Neural cell (in vitro differentiated cells): ENCODE results near the gene A4GALT. TPM values are rescaled to one million over a fixed set of nuclear protein-coding genes. Genes with fewer than 3 reads are reported as not detected.

Source experiments
- H2AFZ ChIP-seq: fragments of 200-600, 300-800 bp; sonication (generic), shearing (Covaris generic); 2 replicates; pipeline ENCODE4 v1.6.0; 2014; ENCODE audit warnings: low read depth, mild to moderate bottlenecking, antibody characterized with exemption, low read length, moderate library complexity
- H3F3A ChIP-seq: fragments of 200-600 bp; shearing (Covaris generic); 2 replicates; pipeline ENCODE4 v1.6.1; 2016; ENCODE audit warnings: mild to moderate bottlenecking, moderate library complexity, mixed read lengths, antibody characterized with exemption, low read length; ENCODE audit not compliant: insufficient read depth, poor library complexity, severe bottlenecking
- H3K27ac ChIP-seq: fragments of 200-600, 300-800 bp; sonication (generic), shearing (Covaris generic); 2 replicates; pipeline ENCODE4 v1.5.1; 2014; ENCODE audit warnings: mild to moderate bottlenecking, low read length, moderate library complexity
- H3K27me3 ChIP-seq: fragments of 300-800, 200-600 bp; sonication (generic), shearing (Covaris generic); 2 replicates; pipeline ENCODE4 v1.6.0; 2014; ENCODE audit warnings: mild to moderate bottlenecking, low read depth, low read length, moderate library complexity; ENCODE audit not compliant: insufficient read depth
- H3K36me3 ChIP-seq: fragments of 300-800, 200-600 bp; sonication (generic), shearing (Covaris generic); 2 replicates; pipeline ENCODE4 v1.5.1; 2014; ENCODE audit warnings: mild to moderate bottlenecking, antibody characterized with exemption, low read length, moderate library complexity; ENCODE audit not compliant: insufficient read depth
- H3K4me2 ChIP-seq: fragments of 300-800, 200-600 bp; sonication (generic), shearing (Covaris generic); 2 replicates; pipeline ENCODE4 v1.6.0; 2014; ENCODE audit warnings: mild to moderate bottlenecking, low read length
- H3K4me3 ChIP-seq: fragments of 300-800, 200-600 bp; sonication (generic), shearing (Covaris generic); 2 replicates; pipeline ENCODE4 v1.5.1; 2014; ENCODE audit warnings: mild to moderate bottlenecking, low read length, moderate library complexity
- H3K79me2 ChIP-seq: fragments of 200-600 bp; shearing (Covaris generic); replicated peaks from 2 replicates; pipeline ENCODE4 v1.6.0; 2014; ENCODE audit warnings: mild to moderate bottlenecking, low read length, moderate library complexity; ENCODE audit not compliant: insufficient read depth
- H3K9ac ChIP-seq: fragments of 300-800, 200-600 bp; sonication (generic), shearing (Covaris generic); 2 replicates; pipeline ENCODE4 v1.6.1; 2016; ENCODE audit warnings: mild to moderate bottlenecking, low read length, mixed read lengths
- H3K9me2 ChIP-seq: fragments of 200-600 bp; shearing (Covaris generic); 2 replicates; pipeline ENCODE4 v1.6.1; 2016; ENCODE audit warnings: mild to moderate bottlenecking, low read length, mixed read lengths; ENCODE audit not compliant: insufficient read depth
- H3K9me3 ChIP-seq: fragments of 200-600, 300-800 bp; sonication (generic), shearing (Covaris generic); 2 replicates; pipeline ENCODE4 v1.6.1; 2016; ENCODE audit warnings: mild to moderate bottlenecking, mixed run types, low read length, moderate library complexity, mixed read lengths
- H4K20me1 ChIP-seq: fragments of 200-600 bp; shearing (Covaris generic); 2 replicates; pipeline ENCODE4 v1.6.1; 2016; ENCODE audit warnings: mild to moderate bottlenecking, mixed run types; ENCODE audit not compliant: insufficient read depth
- CTCF ChIP-seq: fragments of 450-650 bp; IDR thresholded peaks from 2 replicates; pipeline ENCODE4 v1.5.1; 2014; ENCODE audit warnings: antibody characterized with exemption, mild to moderate bottlenecking, moderate library complexity; ENCODE audit not compliant: poor library complexity, severe bottlenecking
- EP300 ChIP-seq: fragments of 450-650 bp; conservative IDR thresholded peaks from 2 replicates; pipeline ENCODE4 v1.6.1; 2014; ENCODE audit warnings: antibody characterized with exemption, mild to moderate bottlenecking, moderate library complexity; ENCODE audit not compliant: poor library complexity, severe bottlenecking
- EZH2 ChIP-seq: fragments of 200-600, 300-800 bp; shearing (Covaris generic), sonication (generic); IDR thresholded peaks from 2 replicates; pipeline ENCODE4 v1.6.1; 2014; ENCODE audit warnings: antibody characterized with exemption, low read length, borderline replicate concordance, mild to moderate bottlenecking; ENCODE audit not compliant: insufficient read depth, poor library complexity, severe bottlenecking
- MXI1 ChIP-seq: fragments of 450-650 bp; conservative IDR thresholded peaks from 2 replicates; pipeline ENCODE4 v1.6.1; 2014; ENCODE audit warnings: antibody characterized with exemption, mild to moderate bottlenecking; ENCODE audit not compliant: poor library complexity, severe bottlenecking
- POLR2AphosphoS5 ChIP-seq: IDR thresholded peaks from 2 replicates; pipeline ENCODE4 v1.6.1; 2012
- RAD21 ChIP-seq: fragments of 450-650 bp; conservative IDR thresholded peaks from 2 replicates; pipeline ENCODE4 v1.6.1; 2014; ENCODE audit warnings: antibody characterized with exemption, mild to moderate bottlenecking, moderate library complexity
- REST ChIP-seq: IDR thresholded peaks from 2 replicates; pipeline ENCODE4 v1.6.1; 2012; ENCODE audit warnings: borderline replicate concordance
- SMC3 ChIP-seq: fragments of 450-650 bp; conservative IDR thresholded peaks from 2 replicates; pipeline ENCODE4 v1.6.1; 2014; ENCODE audit warnings: antibody characterized with exemption, mild to moderate bottlenecking, moderate library complexity; ENCODE audit not compliant: poor library complexity
- TAF1 ChIP-seq: IDR thresholded peaks from 2 replicates; pipeline ENCODE4 v1.6.1; 2012; ENCODE audit warnings: low read depth
- polyA plus RNA-seq: library from polyadenylated mRNA; depleted of rRNA; stranded (reverse); fragments of >200 nt; gene quantifications from 2 replicates; pipeline ENCODE4 v1.2.3, GENCODE V29; 2014

A4GALT gene
- polyA plus RNA-seq, 1 donor from 2014 or later, result not detected

GRCh38 chr22:42724062-42724461, 3.4 kb upstream of the A4GALT start:
- no peak overlapping the region for H3K27ac ChIP-seq
- no peaks in the 10 kb centered on the region for H3K9me2 ChIP-seq
- no peaks in the 10 kb centered on the region for H3F3A ChIP-seq
- TF ChIP-seq TAF1, result no peak
- TF ChIP-seq SMC3, result no peak
- no peak for TF ChIP-seq EP300
- no peak overlapping the region for H2AFZ ChIP-seq
- no peaks in the 10 kb centered on the region for H4K20me1 ChIP-seq
- H3K4me2 ChIP-seq, result no peak overlapping the region
- no peak overlapping the region for H3K9ac ChIP-seq
- H3K79me2 ChIP-seq, result no peaks in the 10 kb centered on the region
- no peaks in the 10 kb centered on the region for H3K9me3 ChIP-seq
- peaks cover 31% of the 10 kb centered on the region for H3K27me3 ChIP-seq
- no peaks in the 10 kb centered on the region for H3K36me3 ChIP-seq
- H3K4me3 ChIP-seq, result no peak overlapping the region

- H3K9me2 ChIP-seq, result no peaks in the 10 kb centered on the region
- no peaks in the 10 kb centered on the region for H3K9me3 ChIP-seq
- H3K27ac ChIP-seq, result no peak overlapping the region
- H3K79me2 ChIP-seq, result no peaks in the 10 kb centered on the region
- no peaks in the 10 kb centered on the region for H3K36me3 ChIP-seq
- H3F3A ChIP-seq, result no peaks in the 10 kb centered on the region
- TF ChIP-seq RAD21 (no peak), CTCF (no peak), MXI1 (no peak), EZH2 (no peak), TAF1 (no peak), SMC3 (no peak), REST (no peak), POLR2AphosphoS5 (no peak), EP300 (no peak)
- peak overlapping the region; percentile 53 for H3K4me3 ChIP-seq
- H3K4me2 ChIP-seq, result no peak overlapping the region
- H2AFZ ChIP-seq, result no peak overlapping the region
- H4K20me1 ChIP-seq, result no peaks in the 10 kb centered on the region
- H3K27me3 ChIP-seq, result peaks cover 51% of the 10 kb centered on the region
- no peak overlapping the region for H3K9ac ChIP-seq
Measured at GRCh38 chr22:42721045-42721434, 370 bp upstream of the A4GALT start.
